Tongue (tissue), 2 donors: ENCODE results near the gene TAOK3. TPM values are rescaled to one million over a fixed set of nuclear protein-coding genes. Genes with fewer than 3 reads are reported as not detected.
A peak's percentile ranks its signal among the peaks of the same experiment; 100 is the strongest.
"Not testable (repeated sequence)": the region's sequence is repeated elsewhere in the genome, so short reads cannot be mapped to it uniquely, and the experiment has no call there.

ENCODE experiments used
- DNase-seq: peaks from one replicate; pipeline ENCODE4 v3.0.0-alpha.2; 2015
- total RNA-seq: library from RNA; depleted of rRNA; stranded (reverse); fragments of >200 nt; gene quantifications from one replicate; pipeline ENCODE4 v1.2.3, GENCODE V29; 2014

Gene TAOK3
- total RNA-seq, 1 donor from 2014 or later, result 28.9 TPM

DNA sequence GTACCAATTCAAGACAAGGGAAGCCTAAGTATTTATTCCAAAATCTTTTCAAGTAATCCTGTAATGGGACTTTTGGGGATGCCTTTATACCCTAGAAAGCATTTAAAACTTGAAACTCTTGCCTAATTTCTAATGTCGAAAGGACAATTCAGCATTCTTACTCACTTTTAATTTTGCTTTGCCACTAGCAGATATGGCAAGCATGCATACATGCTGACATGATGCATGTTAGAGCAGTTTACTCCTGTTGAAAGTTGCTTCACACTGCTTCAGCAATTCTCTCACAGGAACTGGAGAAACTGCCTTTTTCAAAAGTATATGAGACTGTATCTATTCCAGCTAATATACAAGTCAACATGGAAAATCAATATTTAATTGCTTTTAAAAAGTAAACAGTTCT is 79.9 kb downstream of the TAOK3 start:
- DNase-seq, result no peak

GRCh38 chr12:118290130-118290529 is 82.6 kb downstream of the TAOK3 start:
- no peak for DNase-seq

DNA sequence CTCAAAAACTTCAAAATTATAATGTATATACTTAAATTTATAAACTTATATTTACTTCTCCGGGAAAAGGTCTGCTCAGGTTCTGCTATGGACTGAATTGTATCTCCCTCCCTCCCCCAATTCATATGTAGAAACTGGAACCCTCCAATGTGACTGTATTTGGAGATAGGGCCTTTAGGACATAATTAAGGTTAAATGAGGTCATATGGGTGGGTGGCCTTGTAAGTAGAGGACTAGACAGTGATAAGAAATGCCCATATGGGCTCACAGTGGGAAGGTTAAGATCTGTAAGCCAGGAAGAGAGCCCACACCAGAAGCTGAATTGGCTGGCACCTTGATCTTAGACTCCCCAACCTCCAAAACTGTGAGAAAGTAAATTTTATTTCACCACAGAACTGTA is 84.5 kb downstream of the TAOK3 start:
- DNase-seq, result no peak

GRCh38 chr12:118287728-118288127 is 85.0 kb downstream of the TAOK3 start:
- no peak for DNase-seq

GRCh38 chr12:118282767-118283166 is 89.9 kb downstream of the TAOK3 start:
- no peak for DNase-seq

DNA sequence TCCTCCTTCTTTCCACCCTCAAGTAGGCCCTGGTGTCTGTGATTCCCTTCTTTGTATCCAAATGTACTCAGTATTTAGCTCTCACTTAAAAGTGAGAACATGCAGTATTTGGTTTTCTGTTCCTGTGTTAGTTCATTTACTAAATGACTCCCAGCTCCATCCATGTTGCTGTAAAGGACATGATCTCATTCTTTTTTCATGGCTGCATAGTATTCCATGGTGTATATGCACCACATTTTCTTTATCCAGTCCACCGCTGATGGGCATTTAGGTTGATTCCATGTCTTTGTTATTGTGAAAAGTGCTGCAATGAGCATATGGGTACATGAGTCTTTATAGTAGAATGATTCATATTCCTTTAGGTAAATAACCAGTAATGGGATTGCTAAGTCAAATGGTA is 94.4 kb downstream of the TAOK3 start:
- not testable (repeated sequence) for DNase-seq

DNA sequence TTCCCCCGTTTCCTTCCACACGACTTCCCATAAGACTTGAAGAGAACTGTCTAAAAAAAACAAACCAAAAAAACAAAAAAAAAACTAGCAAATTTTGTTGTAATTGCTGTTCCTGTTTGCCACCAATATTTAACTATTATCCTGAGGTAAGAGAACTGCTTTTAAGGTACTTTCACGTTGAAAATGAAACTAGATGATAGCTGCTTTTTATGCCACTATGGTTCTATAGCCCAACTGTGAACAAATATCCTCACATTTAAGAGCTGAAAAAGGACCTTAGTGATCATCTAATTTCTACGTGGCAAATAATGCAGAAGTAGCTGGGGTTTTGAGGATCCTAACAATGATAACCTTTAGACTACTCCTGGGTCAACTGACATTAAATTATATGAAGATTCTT is 98.6 kb downstream of the TAOK3 start:
- DNase-seq, result no peak

DNA sequence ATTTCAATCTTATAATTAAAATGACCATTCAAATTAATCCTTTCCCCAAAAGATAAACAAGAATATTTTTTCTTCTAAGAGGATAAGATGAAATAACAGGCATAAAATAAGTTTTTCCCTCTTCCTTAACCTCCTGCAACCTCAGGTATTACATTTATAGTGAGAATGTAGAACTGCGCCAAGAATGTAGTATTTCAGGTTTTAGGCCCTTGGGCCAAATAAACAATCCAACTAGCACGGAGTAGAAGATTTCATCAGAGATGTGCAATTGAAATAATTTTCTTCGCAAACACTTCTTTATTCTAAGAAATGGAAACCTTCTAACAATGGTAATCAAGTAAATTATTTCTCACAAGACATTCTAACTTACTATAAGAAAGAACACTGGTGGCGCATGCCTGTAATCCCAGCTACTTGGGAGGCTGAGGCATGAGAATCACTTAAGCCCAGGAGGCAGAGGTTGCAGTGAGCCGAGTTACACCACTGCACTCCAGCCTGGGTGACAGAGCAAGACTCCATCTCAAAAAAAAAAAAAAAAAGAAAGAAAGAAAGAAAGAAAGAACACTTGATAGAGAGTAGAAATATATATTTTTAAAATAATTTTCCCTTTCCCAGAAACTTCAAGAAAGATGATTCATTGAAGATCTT is 100.8 kb downstream of the TAOK3 start:
- peak; percentile 62 for DNase-seq

- no peak for DNase-seq
These were observed 101.5 kb downstream of the TAOK3 start for GRCh38 chr12:118271183-118271582.

GRCh38 chr12:118269806-118270205 is 102.9 kb downstream of the TAOK3 start:
- DNase-seq, result no peak

GRCh38 chr12:118259079-118259478 is 113.6 kb downstream of the TAOK3 start:
- DNase-seq, result no peak

DNA sequence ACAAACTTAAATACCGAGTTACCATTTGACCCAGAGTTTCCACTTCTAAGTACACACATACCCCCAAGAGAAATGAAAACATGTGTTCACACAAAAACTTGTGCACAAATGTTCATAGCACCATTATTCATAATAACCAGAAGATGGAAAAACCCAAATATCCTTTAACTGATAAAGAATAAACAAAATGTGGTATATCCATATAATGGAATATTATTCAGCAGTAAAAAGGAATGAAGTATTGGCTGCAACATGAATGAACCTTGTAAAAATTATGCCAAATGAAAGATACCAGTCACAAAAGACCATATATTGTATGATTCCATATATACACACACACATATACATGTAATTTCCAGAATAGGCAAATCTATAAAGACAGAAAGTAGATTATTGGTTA is 116.4 kb downstream of the TAOK3 start:
- no peak for DNase-seq

- DNase-seq, result no peak
These were observed 123.2 kb downstream of the TAOK3 start for GRCh38 chr12:118249547-118249946.

- not testable (repeated sequence) for DNase-seq
These were observed 126.8 kb downstream of the TAOK3 start for GRCh38 chr12:118245886-118246285.

GRCh38 chr12:118238888-118239287 is 133.8 kb downstream of the TAOK3 start:
- no peak for DNase-seq

GRCh38 chr12:118237908-118238307 is 134.8 kb downstream of the TAOK3 start:
- DNase-seq, result no peak

- DNase-seq, result no peak
These were observed 135.5 kb downstream of the TAOK3 start for GRCh38 chr12:118237052-118237665.

DNA sequence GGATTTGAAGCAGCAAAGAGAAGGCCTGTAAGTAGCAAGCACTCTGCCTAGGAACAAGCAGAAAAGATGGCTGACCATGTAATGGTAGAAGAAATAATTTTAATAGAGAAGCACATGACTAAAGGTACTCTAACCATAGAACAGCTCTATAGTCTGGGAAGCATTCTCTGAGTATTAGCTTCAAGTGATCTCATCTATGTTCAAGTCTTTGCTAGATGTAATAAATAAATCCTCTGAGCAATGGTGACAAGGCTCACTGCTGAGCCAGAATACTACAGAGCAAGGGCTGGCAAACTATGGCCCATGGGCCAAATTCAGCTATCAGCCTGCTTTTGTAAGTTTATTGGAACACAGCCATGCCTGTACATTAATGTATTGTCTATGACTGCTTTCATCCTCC is 152.0 kb downstream of the TAOK3 start:
- no peak for DNase-seq

DNA sequence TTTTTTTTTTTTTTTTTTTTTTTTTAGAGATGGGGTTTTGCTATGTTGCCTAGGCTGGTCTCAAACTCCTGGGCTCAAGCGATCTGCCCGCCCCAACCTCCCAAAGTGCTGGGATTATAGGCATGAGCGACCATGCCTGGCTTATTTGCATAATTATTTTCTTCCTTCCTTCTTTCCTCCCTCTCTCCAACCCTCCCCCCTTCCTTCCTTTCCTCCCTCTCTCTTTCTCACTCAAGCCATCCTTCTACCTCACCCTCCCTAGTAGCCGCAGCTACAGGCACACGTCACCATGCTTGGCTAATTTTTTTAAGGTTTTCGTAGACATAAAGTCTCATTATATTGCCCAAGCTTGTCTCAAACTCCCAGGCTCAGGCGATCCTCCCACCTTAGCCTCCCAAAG is 152.9 kb downstream of the TAOK3 start:
- DNase-seq, result no peak

DNA sequence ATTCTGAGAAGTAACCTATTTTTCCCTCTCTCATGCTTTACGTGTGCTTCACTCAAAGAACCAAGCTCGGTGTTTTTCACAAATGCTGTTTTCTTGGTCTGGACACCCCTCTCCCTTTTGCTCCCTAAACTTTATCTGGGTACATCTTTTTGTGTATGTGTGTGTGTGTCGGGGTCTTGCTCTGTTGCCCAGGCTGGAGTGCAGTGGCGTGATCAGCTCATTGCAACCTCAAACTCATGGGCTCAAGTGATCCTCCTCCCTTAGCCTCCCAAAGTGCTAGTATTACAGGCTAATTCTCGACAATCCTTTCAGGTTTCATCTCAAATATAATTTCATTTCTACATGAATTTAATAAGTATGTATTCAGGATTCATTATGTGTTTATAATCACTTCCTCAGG is 153.6 kb downstream of the TAOK3 start:
- DNase-seq, result no peak

- DNase-seq, result no peak
These were observed 159.3 kb downstream of the TAOK3 start for GRCh38 chr12:118213452-118213851.

GRCh38 chr12:118212606-118213005 is 160.1 kb downstream of the TAOK3 start:
- DNase-seq, result no peak

GRCh38 chr12:118206107-118206412 is 166.6 kb downstream of the TAOK3 start:
- no peak for DNase-seq

DNA sequence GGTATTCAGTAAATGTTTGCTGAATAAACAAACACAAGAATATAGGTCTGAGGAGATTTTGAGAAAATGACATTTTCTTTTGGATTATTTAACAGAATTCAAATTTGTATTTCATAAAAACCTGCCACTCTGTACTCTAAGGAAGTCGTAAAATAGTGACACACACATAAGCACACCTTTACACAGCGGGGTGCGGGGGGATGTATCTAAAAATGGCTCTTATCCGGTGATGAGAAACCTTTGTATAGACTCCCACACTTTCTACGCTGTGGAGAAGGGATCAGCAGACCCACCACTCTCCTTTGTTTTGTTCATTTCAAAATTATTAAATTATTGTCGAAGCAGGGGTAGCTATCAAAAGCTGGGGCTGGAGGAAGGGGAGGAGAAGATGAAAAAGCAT is 178.7 kb downstream of the TAOK3 start:
- DNase-seq, result no peak

DNA sequence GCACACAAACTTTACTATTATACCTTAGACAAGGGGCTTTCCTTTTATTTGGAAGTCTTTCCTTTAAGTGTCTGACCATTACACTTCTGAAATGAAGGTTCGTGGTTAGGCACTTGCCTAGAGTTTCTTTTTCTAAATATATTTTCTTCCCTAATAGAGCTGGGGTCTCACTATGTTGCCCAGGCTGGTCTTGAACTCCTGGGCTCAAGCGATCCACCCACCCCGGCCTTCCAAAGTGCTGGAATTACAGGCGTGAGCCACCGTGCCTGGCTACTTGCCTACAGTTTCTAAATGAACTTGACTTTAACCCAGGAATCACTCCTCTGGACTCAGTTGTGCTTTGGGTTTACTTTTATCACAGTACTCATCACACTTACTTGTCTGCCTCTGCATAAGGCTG is 179.2 kb downstream of the TAOK3 start:
- no peak for DNase-seq
